PC-9 (cell line): ENCODE measurements around the gene CWC15. TPM values are rescaled to one million over a fixed set of nuclear protein-coding genes. Genes with fewer than 3 reads are reported as not detected.
A peak's percentile ranks its signal among the peaks of the same experiment; 100 is the strongest.

Experiments used
- BruUV-seq: library from RNA; stranded (reverse); fragments of 400-500 nt; replicated peaks from 2 replicates; lab custom pipeline; 2021; lab: Mats Ljungman, UMichigan
- CTCF ChIA-PET: fragments of 300-600 bp; sonication (Branson Sonifier 250); formaldehyde crosslinking; loops from one replicate; lab custom pipeline; 2022; ENCODE audit warnings: antibody characterized with exemption; lab: Charles Lee
- POLR2A ChIA-PET: fragments of 300-600 bp; sonication (Branson Sonifier 250); formaldehyde crosslinking; loops from one replicate; lab custom pipeline; 2022; ENCODE audit warnings: antibody characterized with exemption; ENCODE audit not compliant: unreplicated experiment; lab: Charles Lee
- DNase-seq, 2 experiments: peaks; one replicate each; pipeline versions ENCODE4 v3.0.0 to v3.0.0-alpha.2; 2015 to 2022; ENCODE audit warnings: mixed read lengths in 1 of 2
- H2AFZ ChIP-seq: fragments of 200-600 bp; sonication (generic); 2 replicates; pipeline ENCODE4 v1.8.1; 2017; ENCODE audit warnings: antibody characterized with exemption
- H3F3A ChIP-seq: fragments of 200-600 bp; sonication (generic); 2 replicates; pipeline ENCODE4 v1.8.1; 2017; ENCODE audit warnings: antibody characterized with exemption, mild to moderate bottlenecking, low read depth; ENCODE audit not compliant: insufficient read depth
- H3K27ac ChIP-seq: fragments of 200-600 bp; sonication (generic); 2 replicates; pipeline ENCODE4 v1.6.1; 2016; ENCODE audit warnings: mixed run types
- H3K27me3 ChIP-seq: fragments of 200-600 bp; sonication (generic); 2 replicates; pipeline ENCODE4 v1.6.1; 2016; ENCODE audit warnings: low read depth, mixed run types; ENCODE audit not compliant: insufficient read depth
- H3K36me3 ChIP-seq: fragments of 200-600 bp; sonication (generic); 2 replicates; pipeline ENCODE4 v1.6.1; 2016; ENCODE audit warnings: low read depth, mixed run types
- H3K4me1 ChIP-seq: fragments of 200-600 bp; sonication (generic); replicated peaks from 2 replicates; pipeline ENCODE4 v1.6.1; 2016; ENCODE audit warnings: mixed run types; ENCODE audit not compliant: insufficient read depth
- H3K4me2 ChIP-seq: fragments of 200-600 bp; sonication (generic); 2 replicates; pipeline ENCODE4 v1.6.1; 2017; ENCODE audit warnings: mixed run types
- H3K4me3 ChIP-seq: fragments of 200-600 bp; sonication (generic); 2 replicates; pipeline ENCODE4 v1.6.1; 2016; ENCODE audit warnings: mixed run types
- H3K79me2 ChIP-seq: fragments of 200-600 bp; sonication (generic); 2 replicates; pipeline ENCODE4 v1.6.1; 2017; ENCODE audit warnings: low read depth, mixed run types
- H3K9me2 ChIP-seq: fragments of 200-600 bp; sonication (generic); 2 replicates; pipeline ENCODE4 v1.8.1; 2017; ENCODE audit warnings: mild to moderate bottlenecking; ENCODE audit not compliant: insufficient read depth
- H3K9me3 ChIP-seq: fragments of 200-600 bp; sonication (generic); 2 replicates; pipeline ENCODE4 v1.8.1; 2016; ENCODE audit warnings: low read depth; ENCODE audit not compliant: insufficient read depth
- H4K20me1 ChIP-seq: fragments of 200-600 bp; sonication (generic); 2 replicates; pipeline ENCODE4 v1.8.1; 2017; ENCODE audit not compliant: insufficient read depth
- CTCF ChIP-seq: fragments of 200-600 bp; sonication (generic); conservative IDR thresholded peaks from 2 replicates; pipeline ENCODE4 v1.6.1; 2017; ENCODE audit warnings: mixed run types, antibody characterized with exemption, mild to moderate bottlenecking, moderate library complexity
- EZH2 ChIP-seq: fragments of 200-600 bp; sonication (generic); IDR thresholded peaks from 2 replicates; pipeline ENCODE4 v1.8.0; 2017; ENCODE audit warnings: antibody characterized with exemption, low read depth
- intact Hi-C: fragments of 100-400 bp; cut with micrococcal nuclease; formaldehyde crosslinking; loops from one replicate; pipeline ENCODE4 v1.10.0; 2022; ENCODE audit not compliant: unreplicated experiment
- total RNA-seq: library from RNA; stranded (reverse); gene quantifications from 2 replicates; pipeline ENCODE4 v1.2.3, GENCODE V29; 2021

Gene CWC15
- total RNA-seq, 1 experiment from 2014 or later: 50.9 TPM

- no TSS peak for BruUV-seq
- no peaks in the 10 kb centered on the region for H4K20me1 ChIP-seq
- H3K79me2 ChIP-seq: no peaks in the 10 kb centered on the region
- no peaks in the 10 kb centered on the region for H3K27me3 ChIP-seq
- no peak overlapping the region for H3K4me3 ChIP-seq
- H3K27ac ChIP-seq: no peak overlapping the region
- intact Hi-C loops: no loop called here
- H3F3A ChIP-seq: 0 out of 2 replicates have a peak, but pooled peaks cover 4% of the 10 kb centered on the region
- H3K4me2 ChIP-seq: no peak overlapping the region
- H3K9me2 ChIP-seq: no peaks in the 10 kb centered on the region
- ChIA-PET CTCF (no interaction called here), POLR2A (no interaction called here)
- H3K36me3 ChIP-seq: no peaks in the 10 kb centered on the region
- no peak for TF ChIP-seq EZH2
- no peak for TF ChIP-seq CTCF
- peaks cover 9% of the 10 kb centered on the region for H3K4me1 ChIP-seq
- no peak overlapping the region for H2AFZ ChIP-seq
- no peak for DNase-seq
- no peaks in the 10 kb centered on the region for H3K9me3 ChIP-seq
Measured at GRCh38 chr11:94928117-94928990, 45.0 kb downstream of the CWC15 start.

DNA sequence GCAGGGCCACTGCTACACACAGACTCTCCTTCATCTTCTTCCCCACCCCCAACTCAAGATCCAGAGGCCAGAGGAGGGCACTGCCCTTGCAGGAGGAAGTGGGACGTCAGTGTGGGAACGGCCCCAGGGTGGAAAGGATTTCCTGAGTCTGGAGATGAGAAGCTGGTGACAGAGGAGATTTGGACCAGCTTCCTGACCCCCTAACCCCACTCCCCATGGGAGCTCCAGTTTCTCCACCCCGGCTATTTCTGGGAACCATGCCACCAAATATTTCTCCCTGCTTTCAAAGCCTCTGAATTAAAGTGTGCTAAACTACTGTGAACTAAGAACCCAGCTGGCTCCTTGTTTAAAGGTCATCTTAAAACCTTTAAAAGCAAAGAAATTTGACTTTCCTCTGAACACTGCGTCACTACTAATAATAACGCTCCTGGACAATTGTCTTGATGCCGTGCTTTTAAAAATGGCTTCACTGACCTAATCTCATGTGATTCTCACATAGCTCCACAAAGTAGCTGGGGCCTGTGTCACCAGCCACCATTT, 46.6 kb downstream of the CWC15 start:
- Histone ChIP-seq H3K27ac (no peak overlapping the region), H2AFZ (no peak overlapping the region), H3K27me3 (no peaks in the 10 kb centered on the region), H3K9me3 (no peaks in the 10 kb centered on the region), H3K9me2 (no peaks in the 10 kb centered on the region), H4K20me1 (no peaks in the 10 kb centered on the region), H3K79me2 (no peaks in the 10 kb centered on the region), H3K4me2 (peak overlapping the region; percentile 5; the same call in 1 of the 2 replicates), H3K36me3 (no peaks in the 10 kb centered on the region), H3K4me1 (peaks cover 9% of the 10 kb centered on the region), H3F3A (no peaks in the 10 kb centered on the region), H3K4me3 (no peak overlapping the region)
- intact Hi-C loops: no loop called here
- no peak for TF ChIP-seq EZH2
- no peak for TF ChIP-seq CTCF
- CTCF ChIA-PET: no interaction called here
- POLR2A ChIA-PET: interaction anchor here (0.7 kb wide), 1 partner anchor 47 kb away, joined by 3 read pairs; the partner anchor contains the start of genes CWC15 and KDM4D
- BruUV-seq: no TSS peak
- peak; percentile 32 to 80 for DNase-seq

- ChIA-PET CTCF (no interaction called here), POLR2A (no interaction called here)
- H3K27ac ChIP-seq: no peak overlapping the region
- no peaks in the 10 kb centered on the region for H3K27me3 ChIP-seq
- H3F3A ChIP-seq: no peaks in the 10 kb centered on the region
- H3K79me2 ChIP-seq: no peaks in the 10 kb centered on the region
- H3K9me3 ChIP-seq: no peaks in the 10 kb centered on the region
- no peak for DNase-seq
- no peaks in the 10 kb centered on the region for H4K20me1 ChIP-seq
- intact Hi-C loops: no loop called here
- peaks cover 9% of the 10 kb centered on the region for H3K4me1 ChIP-seq
- no peaks in the 10 kb centered on the region for H3K9me2 ChIP-seq
- no TSS peak for BruUV-seq
- TF ChIP-seq CTCF (no peak), EZH2 (no peak)
- H3K4me2 ChIP-seq: no peak overlapping the region
- no peaks in the 10 kb centered on the region for H3K36me3 ChIP-seq
- H3K4me3 ChIP-seq: no peak overlapping the region
- no peak overlapping the region for H2AFZ ChIP-seq
Measured at GRCh38 chr11:94926271-94926625, 47.1 kb downstream of the CWC15 start.
